Dedifferentiated amniotic fluid mesenchymal stem cell (primary cell): Measurements from ENCODE around the gene PCDH9.

Experiments used
- DNase-seq: peaks from one replicate; pipeline ENCODE4 v3.0.0-alpha.2; 2016; ENCODE audit errors: extremely low spot score

Gene PCDH9

GRCh38 chr13:66399873-66400272, 830.3 kb downstream of the PCDH9 start:
- no peak for DNase-seq

- no peak for DNase-seq
These were observed 833.0 kb downstream of the PCDH9 start for GRCh38 chr13:66397133-66397532.

DNA sequence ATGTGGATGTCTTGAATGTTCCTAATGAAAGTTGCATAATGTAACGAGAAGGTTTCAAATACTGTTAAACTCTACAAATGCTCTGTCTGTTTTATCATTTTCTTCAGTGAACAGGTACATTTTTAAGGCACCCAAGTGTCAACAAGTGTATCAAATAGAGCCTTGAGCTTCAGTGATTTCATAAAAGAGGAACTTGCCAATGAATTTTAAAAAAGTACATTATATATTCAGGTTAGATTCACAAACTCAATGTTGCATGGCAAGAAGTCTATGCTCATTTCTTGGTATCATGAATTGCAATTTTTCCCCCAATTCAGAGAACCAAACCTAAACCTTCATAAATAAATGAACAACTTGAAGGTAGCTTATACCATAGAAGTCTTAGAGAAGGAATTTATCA, 838.8 kb downstream of the PCDH9 start:
- DNase-seq = no peak

DNA sequence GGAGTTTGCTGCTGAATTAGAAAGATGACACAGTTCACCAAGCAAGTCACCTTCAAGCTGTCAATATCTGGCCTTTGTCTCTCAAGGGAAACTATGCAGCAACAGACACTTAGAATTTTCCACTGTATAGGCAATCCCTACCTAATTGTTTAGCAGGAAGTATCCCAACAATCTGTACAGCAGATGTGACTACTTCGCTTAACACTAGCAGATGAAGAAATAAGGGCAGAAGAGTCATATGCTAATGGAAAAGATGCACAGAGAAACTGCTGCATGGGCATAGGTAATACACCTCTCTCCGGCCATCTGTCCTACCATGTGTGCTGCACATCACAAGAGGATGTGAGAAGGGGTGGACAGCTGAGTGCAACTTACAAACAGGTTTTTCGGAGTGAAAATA, 851.2 kb downstream of the PCDH9 start:
- DNase-seq = no peak

GRCh38 chr13:66377569-66377968, 852.6 kb downstream of the PCDH9 start:
- DNase-seq = no peak

- no peak for DNase-seq
These were observed 854.4 kb downstream of the PCDH9 start for GRCh38 chr13:66375756-66376155.

- no peak for DNase-seq
These were observed 860.5 kb downstream of the PCDH9 start for GRCh38 chr13:66369666-66370065.

GRCh38 chr13:66367356-66367755, 862.8 kb downstream of the PCDH9 start:
- no peak for DNase-seq

- DNase-seq = no peak
These were observed 865.0 kb downstream of the PCDH9 start for GRCh38 chr13:66365101-66365500.

DNA sequence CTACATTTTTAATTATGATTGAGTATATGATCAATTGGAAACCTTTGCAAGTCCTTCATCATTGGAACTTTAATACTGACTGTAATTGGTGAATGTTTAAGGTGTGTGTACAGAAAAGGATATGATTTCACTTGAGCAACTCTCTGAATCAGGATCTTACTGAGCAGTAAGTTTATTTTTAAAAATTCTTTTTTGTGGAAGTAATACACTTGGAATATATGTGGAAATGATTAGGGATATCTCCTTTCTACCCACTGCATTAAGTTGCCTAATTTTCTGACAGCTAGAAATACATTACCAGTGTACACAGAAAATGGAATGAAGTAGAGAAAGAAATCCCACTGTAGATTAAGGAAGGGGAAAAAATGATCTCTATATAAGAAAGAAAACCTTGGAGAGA, 865.8 kb downstream of the PCDH9 start:
- no peak for DNase-seq

DNA sequence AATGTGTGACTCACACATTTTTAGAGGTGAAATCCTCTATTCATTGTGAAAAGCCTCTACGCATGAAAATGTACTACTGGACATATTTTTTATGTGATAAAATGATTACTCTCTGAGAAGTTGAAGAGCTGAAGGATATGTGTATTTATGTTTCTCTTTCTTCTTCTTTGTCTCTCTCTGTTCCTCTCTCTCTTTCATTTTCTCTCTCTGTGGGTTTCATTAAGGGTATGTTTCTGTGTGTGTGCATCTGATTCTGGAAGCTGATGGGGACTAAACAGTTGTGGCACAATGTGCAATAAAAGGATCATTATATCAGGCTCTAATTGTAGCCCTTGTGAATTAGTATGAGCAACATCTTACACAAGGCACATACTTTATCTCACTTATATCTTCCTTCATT, 867.7 kb downstream of the PCDH9 start:
- no peak for DNase-seq

- no peak for DNase-seq
These were observed 870.1 kb downstream of the PCDH9 start for GRCh38 chr13:66359910-66360552.

DNA sequence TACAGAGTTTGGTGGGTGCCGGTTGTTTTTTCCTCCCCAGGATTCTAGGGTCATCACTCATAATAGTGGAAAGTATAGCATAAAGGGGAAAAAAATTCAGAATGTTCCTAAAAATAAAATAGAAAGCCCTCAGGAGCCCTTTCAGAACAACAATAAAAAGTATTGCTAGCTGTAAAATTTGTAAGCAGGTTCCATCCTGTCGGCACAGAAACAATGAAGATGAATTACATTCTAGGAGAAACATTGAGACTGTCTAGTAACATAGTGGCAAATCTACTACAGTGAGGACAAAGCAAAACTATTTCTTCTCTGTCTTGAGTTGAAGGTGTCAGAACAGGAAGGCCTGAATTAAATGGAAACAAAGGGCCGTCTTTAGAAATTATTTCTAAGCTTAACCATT, 870.7 kb downstream of the PCDH9 start:
- no peak for DNase-seq

DNA sequence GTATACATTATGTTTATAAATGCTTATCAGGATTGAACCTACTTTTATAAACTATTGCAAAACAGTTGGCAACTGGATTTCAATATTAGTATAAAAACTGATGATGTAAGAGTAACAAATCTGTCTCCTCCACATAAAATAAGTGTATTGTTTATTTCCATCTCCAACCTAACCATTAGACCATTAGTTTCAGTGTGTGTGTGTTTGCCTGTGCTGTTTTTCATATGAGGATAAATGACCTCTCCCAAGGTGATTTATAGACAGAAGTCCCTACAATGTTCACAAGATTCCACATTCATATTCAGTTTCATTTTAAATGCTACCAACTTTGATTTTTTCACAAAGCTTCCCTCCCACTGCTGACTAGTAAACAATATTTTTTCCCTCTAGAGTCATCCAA, 871.6 kb downstream of the PCDH9 start:
- no peak for DNase-seq

- no peak for DNase-seq
These were observed 872.7 kb downstream of the PCDH9 start for GRCh38 chr13:66357463-66357862.

DNA sequence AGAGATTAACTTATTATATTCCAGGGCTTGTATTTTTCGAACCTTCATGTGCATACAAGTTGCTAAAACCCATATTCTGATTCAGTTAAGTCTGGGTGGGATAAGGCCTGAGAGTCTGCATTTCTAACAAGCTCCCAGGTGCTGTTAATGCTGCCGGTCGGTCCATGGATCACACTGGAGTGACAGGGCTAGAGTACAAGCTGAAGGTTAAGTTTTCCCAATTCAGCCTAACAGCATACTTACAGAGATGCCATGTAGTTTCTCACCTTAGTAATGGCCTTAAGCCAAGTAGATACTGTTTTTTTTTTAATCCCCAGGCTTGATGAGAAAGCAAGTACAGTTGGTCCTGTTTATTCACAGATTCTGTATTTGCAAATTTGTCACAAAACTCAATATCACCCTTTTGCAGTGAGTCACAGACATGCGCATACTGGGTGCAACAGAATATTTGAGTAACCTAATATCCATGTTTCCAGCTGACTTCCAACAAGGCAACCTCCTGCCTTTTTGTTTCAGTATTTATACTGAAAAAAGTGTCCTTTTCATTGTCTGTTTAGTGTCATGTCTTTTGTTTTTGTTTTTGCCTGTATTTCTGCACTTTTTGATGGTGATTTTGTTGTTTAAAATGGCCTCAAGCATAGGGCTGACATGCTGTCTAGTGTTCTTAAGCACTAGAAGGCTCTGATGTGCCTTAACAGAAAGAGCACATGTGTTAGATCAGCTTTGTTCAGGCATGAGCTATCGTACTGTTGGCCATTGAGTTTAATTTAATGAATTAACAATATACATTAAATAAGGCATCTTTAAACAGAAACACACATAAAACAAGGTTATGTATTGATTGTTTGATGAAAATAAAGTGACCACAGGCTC, 875.0 kb downstream of the PCDH9 start:
- no peak for DNase-seq

DNA sequence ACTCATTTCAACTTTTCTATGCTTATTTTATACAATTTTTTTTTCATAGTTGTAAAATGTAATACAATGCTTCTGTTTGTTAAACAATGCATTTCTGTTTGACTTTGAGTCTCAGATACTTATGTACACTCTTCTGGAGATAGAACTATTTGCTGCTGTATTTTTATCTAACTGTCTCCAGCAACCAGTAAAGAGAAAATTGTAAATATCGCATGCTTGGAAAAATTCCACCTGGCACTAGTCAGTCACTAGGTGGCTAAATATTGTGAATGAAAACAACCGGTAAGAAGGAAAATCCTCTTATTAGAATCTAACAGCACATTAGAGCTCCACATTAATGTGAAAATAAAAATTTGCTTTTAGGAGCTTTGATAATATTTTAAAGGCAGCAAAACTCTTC, 876.5 kb downstream of the PCDH9 start:
- no peak for DNase-seq

DNA sequence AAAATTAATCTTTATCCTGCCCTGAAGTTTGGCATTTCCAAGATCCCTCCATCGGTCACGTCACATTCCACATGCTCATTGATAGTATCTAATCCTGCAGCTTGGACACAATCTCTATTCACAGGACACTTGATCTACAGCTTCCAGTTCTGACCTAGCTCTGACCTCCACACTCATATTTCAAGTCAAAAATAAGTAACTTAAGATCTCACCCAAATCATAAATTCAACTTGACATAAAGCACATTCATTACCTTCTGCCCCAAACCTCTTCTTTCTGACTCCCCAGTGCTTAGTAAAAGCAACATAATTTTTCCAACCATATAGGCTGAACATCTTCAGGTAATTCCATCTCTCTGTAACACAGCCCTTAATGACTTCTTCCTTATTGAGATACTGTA, 880.2 kb downstream of the PCDH9 start:
- DNase-seq = no peak

DNA sequence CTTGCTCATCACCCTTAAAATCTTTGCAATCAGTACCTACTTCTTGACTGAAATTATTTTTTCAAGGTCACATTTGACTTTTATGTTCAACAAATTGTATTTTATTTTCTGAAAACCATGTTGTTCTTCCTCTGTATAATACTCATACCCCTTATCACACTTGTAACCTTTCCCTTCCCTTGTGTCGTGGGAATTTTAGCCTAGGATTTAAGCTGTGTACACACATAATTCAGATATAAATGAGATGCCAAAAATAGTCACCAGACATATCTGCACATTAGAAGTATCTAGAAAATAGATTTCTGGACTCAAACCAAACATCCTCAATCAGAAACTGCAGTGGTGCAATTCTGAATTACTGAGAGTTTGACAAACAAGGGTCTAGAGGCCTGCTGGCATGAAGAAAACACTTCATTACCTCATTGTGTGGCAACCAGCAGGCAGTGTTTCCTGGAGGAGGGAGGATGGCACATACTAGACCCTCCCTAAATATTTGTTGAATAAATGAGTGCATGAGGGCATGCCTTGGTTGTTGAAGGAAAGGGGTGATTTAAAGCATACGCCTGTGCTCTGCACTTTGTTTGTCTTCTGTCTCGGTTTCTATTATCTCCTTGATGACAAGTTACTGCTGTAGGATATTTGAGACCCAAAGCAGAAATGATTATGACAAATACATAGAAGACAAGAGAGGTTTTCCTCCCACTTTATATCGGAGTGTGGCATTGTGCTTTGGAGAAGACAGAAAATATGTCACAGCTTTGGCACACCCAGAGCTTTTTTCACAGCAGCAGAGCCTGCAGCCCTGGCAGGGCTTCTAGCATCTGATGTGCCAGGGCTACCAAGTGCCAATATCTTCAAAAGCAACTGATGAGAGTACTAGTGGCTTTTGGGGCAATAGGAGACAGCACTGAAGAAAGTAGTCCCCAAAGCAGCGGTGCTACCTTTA, 881.1 kb downstream of the PCDH9 start:
- DNase-seq = no peak

DNA sequence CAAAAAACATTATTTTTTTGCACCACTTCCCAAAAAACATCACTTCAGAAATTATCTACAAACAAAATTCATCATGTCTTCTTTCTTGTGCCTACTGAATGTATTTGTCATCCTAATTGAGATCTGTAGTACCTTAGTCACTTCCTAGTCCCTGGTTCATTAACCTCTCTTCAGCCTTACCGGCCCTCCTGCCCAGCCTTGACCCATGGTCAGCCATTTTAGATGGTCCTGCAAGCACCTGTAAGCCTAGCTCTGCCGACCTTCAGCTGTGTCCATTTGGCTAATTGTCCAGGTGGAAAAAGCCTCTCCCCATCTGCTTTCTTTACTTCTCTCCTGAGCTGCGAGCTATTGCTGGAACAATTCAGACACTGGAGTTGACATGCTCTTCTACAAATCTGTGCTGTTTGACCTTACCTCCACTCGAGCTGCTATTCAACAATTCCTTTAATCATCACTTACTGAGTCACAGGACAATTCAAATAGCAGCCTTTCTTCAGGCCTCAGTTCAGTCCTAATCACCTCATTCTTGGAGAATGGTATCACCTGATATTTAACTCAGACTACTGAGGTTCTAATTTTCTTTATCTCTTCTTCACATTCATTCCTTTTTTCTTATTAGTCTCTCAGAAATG, 882.5 kb downstream of the PCDH9 start:
- DNase-seq = no peak

DNA sequence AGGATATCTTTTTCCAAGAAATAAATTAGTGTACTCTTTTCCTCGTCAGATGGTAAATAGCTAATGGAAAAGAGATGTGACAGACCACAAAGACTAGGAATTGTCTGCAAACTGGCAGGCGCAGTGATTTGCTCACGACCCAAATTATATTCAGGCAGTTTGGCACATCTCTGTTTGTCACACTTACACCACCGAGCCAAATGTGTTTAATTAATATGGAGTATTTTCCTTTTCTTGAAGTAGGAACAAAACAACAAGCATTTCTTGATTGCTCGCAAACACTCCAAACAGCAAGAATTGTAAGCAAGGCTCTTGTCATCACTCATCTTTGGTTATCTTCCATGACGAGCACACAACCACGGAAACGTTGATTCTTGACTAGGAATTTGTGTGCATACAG, 884.2 kb downstream of the PCDH9 start:
- DNase-seq = no peak

- DNase-seq = no peak
These were observed 884.7 kb downstream of the PCDH9 start for GRCh38 chr13:66345518-66345810.
